HT1080 (cell line): ENCODE measurements around the gene ZNF860. TPM values are rescaled to one million over a fixed set of nuclear protein-coding genes. Genes with fewer than 3 reads are reported as not detected.

Source experiments
- small RNA-seq: library from RNA; depleted of rRNA; stranded (forward); fragments of <200 nt; gene quantifications from one replicate; pipeline ENCODE3, GENCODE V24; 2014
- total RNA-seq: library from RNA; depleted of rRNA; stranded (reverse); fragments of >200 nt; shearing (Covaris generic); gene quantifications from 2 replicates; pipeline ENCODE4 v1.2.3, GENCODE V29; 2014; rRNA removed

ZNF860 gene
- total RNA-seq, 1 experiment from 2014 or later = 0.08 TPM

Small RNA genes lying within 50 kb of the gene (small RNA-seq; reads per million reads assigned to genes)
- gene RF00402 = not detected

Other genes starting within 250 kb of the ZNF860 start
- gene OSBPL10, start 488 bp upstream of the ZNF860 start, total RNA-seq = 20.2 and 28.1 TPM in 2 replicates
- gene GPD1L, start 124.9 kb downstream of the ZNF860 start, total RNA-seq = 11.9 and 16.5 TPM in 2 replicates